GM13976 (cell line): ENCODE results near the gene ZNF792.
"Not testable (repeated sequence)": the region's sequence is repeated elsewhere in the genome, so short reads cannot be mapped to it uniquely, and the experiment has no call there.

Source experiments
- DNase-seq: peaks from one replicate; pipeline ENCODE4 v3.0.0; 2012; ENCODE audit warnings: low spot score
- in situ Hi-C: fragments of 300-500 bp; cut with MboI; formaldehyde crosslinking; loops from one replicate; pipeline ENCODE4 v1.12.0; 2022; ENCODE audit warnings: low sequenced_read_pairs, mixed read lengths, inconsistent platforms; ENCODE audit not compliant: unreplicated experiment
- TF ChIP-seq, protein P1 (sequence below): IDR thresholded peaks from 2 replicates; pipeline ENCODE4 v1.5.1; 2012; ENCODE audit warnings: borderline replicate concordance, mild to moderate bottlenecking; ENCODE audit not compliant: insufficient read depth; ENCODE audit errors: extremely low read depth, missing control alignments, control extremely low read depth

ZNF792 gene

GRCh38 chr19:34936184-34936583, 27.8 kb downstream of the ZNF792 start:
- in situ Hi-C loops, result no loop called here
- TF ChIP-seq, protein P1, sequence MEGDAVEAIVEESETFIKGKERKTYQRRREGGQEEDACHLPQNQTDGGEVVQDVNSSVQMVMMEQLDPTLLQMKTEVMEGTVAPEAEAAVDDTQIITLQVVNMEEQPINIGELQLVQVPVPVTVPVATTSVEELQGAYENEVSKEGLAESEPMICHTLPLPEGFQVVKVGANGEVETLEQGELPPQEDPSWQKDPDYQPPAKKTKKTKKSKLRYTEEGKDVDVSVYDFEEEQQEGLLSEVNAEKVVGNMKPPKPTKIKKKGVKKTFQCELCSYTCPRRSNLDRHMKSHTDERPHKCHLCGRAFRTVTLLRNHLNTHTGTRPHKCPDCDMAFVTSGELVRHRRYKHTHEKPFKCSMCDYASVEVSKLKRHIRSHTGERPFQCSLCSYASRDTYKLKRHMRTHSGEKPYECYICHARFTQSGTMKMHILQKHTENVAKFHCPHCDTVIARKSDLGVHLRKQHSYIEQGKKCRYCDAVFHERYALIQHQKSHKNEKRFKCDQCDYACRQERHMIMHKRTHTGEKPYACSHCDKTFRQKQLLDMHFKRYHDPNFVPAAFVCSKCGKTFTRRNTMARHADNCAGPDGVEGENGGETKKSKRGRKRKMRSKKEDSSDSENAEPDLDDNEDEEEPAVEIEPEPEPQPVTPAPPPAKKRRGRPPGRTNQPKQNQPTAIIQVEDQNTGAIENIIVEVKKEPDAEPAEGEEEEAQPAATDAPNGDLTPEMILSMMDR, result no peak
- DNase-seq, result no peak

GRCh38 chr19:34932494-34932893, 31.5 kb downstream of the ZNF792 start:
- in situ Hi-C loops, result no loop called here
- DNase-seq, result no peak
- TF ChIP-seq, protein P1, result no peak

GRCh38 chr19:34926685-34927375, 37.2 kb downstream of the ZNF792 start, which contains the start of gene ZNF30:
ZNF30 (plus strand) TSS chr19:34926903; CDS start chr19:34929948, 3,045 bp downstream.
- peak; percentile 95 for DNase-seq
- in situ Hi-C loops, result no loop called here
- TF ChIP-seq, protein P1, result no peak

GRCh38 chr19:34926361-34926684, 37.7 kb downstream of the ZNF792 start:
- in situ Hi-C loops, result no loop called here
- TF ChIP-seq, protein P1, result no peak
- no peak for DNase-seq

- TF ChIP-seq, protein P1, result no peak
- DNase-seq, result no peak
- in situ Hi-C loops, result no loop called here
Measured at GRCh38 chr19:34925278-34925855, 38.7 kb downstream of the ZNF792 start.

DNA sequence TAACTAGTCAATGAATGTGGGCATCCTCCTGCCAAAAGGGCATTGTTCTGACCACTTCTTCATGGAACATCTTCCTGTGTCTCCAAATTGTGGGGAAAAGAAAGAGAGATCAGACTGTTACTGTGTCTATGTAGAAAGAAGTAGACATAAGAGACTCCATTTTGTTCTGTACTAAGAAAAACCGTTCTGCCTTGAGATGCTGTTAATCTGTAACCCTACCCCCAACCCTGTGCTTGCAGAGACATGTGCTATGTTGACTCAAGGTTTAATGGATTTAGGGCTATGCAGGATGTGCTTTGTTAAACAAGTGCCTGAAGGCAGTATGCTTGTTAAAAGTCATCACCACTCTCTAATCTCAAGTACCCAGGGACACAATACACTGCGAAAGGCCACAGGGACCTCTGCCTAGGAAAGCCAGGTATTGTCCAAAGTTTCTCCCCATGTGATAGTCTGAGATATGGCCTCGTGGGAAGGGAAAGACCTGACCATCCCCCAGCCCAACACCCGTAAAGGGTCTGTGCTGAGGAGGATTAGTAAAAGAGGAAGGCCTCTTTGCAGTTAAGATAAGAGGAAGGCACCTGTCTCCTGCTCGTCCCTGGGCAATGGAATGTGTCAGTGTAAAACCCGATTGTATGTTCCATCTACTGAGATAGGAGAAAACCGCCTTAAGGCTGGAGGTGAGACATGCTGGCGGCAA, 43.8 kb downstream of the ZNF792 start:
- in situ Hi-C loops, DNase-seq: not testable (repeated sequence)

DNA sequence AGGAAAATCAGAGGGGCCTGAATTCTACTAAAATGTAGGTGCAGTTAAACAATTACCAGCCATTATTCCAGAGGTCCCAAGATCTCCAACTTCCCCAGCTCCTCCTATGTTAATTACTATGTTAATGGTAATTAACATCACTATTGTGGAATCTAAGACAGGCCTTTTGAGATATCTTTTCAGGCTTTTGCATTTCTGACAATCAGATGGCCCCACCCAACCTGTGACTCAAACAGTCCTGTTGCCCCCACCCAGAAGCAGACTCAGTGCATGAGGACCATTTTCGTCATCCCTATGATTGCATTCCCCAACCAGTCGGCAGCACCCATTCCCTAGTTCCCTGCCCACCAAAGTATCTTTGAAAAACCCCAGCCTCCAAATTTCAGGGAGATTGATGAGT, 45.8 kb downstream of the ZNF792 start:
- in situ Hi-C loops, result no loop called here
- TF ChIP-seq, protein P1, result no peak
- DNase-seq, result no peak

DNA sequence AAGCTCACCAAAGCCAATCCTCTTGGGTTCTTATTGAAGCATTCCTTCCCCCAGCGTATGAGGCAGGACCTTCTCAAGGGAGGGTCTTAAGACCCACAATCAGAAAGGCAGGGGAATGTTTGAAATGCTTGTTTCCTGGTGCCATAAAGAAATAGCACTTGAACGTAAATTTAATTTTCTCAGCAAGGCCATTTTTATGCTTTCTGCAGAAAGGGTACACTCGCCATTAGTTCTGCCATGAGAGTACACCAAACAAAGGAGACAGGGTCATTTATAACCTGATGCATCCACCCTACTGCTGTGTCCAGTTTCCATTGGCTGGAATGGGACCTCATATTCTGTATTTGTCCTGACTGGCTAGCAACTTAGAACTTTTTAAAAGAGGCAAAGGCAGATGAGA, 46.9 kb downstream of the ZNF792 start:
- DNase-seq, in situ Hi-C loops: not testable (repeated sequence)
